DMS153 treated with DMSO at 0.1 percent for 48 hours (cell line): ENCODE results near the gene RFXAP.
A peak's percentile ranks its signal among the peaks of the same experiment; 100 is the strongest.
"Not testable (repeated sequence)": the region's sequence is repeated elsewhere in the genome, so short reads cannot be mapped to it uniquely, and the experiment has no call there.

Source experiments
- DNase-seq: peaks from one replicate; lab custom pipeline; 2025; ENCODE audit not compliant: unreplicated experiment; lab: John Stamatoyannopoulos, UW

The RFXAP gene

DNA sequence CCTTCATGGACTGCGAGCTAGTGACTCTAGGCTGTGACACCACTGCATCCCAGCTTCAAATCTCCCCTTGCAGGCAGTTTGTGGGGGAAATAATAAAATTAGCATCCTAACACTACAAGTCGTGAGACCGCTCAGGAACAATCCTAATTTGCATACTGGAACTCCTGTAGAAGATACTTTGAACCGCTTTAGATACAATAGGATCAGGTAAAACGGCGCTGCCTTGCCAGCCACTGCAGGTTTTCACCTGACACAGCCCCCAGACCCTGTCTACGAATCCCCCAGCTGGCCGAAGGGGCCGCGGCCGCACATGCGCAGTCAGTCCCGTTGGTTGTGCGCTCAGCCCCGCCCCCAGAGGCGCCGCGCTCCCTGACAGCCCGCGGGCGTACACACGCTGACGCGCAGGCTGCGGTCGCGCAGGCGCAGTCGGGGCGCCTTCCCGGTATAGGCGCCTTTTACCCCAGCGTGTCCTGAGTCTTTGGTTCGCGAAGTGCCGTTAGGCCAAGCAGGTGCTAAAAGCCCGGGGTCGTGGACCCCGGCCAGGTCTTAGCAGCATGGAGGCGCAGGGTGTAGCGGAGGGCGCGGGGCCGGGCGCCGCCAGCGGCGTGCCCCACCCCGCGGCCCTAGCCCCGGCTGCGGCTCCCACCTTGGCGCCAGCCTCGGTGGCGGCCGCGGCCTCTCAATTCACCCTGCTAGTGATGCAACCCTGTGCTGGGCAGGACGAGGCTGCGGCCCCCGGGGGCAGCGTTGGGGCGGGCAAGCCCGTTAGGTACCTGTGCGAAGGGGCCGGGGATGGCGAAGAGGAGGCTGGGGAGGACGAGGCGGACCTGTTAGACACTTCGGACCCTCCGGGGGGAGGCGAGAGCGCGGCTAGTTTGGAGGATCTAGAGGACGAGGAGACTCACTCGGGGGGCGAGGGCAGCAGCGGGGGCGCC lies at the start of gene RFXAP:
Gene RFXAP (plus strand): TSS at position 419 of the 935 bp plus-strand sequence. CDS start 136 bp downstream, at position 555.
- peak; percentile 82 for DNase-seq

- DNase-seq, result no peak
Observed at GRCh38 chr13:36769545-36769944, 49.5 kb upstream of the RFXAP start.

- DNase-seq, result no peak
Observed at GRCh38 chr13:36770741-36771140, 48.3 kb upstream of the RFXAP start.

DNA sequence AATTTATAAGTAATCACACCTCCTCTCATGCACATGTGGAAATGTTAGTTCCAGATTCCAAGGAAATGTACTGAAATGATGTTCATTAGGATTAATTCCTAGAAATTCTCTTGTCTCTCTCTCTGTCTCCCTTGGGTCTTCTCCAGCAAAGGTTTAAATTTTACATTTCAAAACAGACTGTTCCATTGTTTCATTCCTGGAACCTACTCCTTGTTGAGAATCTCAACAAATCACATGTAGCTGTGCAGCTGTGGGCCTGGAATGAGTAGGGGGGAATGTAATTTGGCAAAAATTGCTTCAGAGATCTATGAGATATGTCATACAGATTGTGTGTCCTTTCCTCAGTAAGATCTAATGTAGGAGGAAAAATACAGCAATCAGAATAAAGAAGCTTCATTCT lies 46.2 kb upstream of the RFXAP start:
- DNase-seq, result no peak

DNA sequence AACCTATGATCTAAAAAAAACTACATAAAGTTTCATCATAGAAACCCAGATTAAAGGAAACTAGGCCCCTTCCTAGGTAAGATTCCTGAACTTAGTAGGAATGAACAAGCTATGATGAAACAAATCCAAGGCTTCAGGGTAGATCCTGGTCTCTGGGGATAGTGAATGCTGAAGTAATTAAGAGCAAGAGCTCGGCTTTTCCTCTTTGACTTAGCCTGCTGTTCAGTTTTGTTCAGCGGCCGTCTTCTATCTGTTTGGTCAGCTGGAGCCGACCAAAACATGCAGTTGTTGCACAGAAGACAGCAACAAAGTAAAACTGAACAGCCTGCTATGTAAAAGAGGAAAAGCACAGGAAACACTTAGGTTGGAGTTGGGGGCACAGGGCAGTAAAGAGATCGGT lies 44.1 kb upstream of the RFXAP start:
- no peak for DNase-seq

GRCh38 chr13:36776175-36776574 lies 42.8 kb upstream of the RFXAP start:
- no peak for DNase-seq

DNA sequence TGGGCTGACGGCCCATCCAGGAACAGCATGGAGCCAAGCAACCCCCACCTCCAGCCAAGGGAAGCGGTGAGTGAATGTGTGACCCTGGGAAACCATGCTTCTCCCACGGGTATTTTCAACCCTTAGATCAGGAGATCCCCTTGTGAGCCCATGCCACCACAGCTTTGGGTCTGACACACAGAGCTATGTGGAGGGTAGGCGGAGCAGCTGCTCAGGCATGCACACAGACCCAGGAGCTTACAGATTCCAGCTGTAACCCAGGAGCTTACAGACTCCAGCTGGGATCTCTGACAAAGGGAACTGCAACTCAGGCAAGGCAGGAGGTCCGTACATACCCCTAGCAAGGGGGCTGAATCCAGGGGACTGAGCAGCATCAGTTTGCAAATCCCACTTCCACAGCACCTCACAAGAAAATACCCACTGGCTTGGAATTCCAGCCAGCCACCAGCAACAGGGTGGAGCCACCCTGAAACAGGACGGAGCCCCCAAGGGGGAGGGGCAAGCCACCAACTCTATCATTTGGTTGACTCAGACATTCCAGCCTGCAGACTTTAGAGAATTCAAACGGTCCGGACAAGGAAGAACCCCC lies 40.8 kb upstream of the RFXAP start:
- DNase-seq, result no peak

DNA sequence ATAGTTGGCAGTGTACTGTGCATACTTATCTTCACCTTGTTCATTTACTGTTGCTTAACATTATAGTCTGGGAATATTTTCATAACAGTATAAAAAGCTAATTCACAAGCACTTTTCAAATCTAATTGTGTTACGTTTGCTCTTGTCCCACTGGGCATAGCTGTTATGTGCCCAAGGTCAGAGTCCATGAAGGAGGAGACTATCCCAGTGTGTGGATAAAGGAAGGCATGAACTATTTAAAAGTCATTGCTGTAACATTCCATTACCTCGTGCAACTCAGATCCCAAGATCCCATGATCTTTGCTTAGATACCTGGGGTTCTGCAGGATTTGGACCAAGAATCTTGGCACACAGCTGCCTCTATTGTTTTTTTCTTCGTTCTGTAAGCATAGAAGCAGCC lies 35.1 kb upstream of the RFXAP start:
- DNase-seq, result no peak

DNA sequence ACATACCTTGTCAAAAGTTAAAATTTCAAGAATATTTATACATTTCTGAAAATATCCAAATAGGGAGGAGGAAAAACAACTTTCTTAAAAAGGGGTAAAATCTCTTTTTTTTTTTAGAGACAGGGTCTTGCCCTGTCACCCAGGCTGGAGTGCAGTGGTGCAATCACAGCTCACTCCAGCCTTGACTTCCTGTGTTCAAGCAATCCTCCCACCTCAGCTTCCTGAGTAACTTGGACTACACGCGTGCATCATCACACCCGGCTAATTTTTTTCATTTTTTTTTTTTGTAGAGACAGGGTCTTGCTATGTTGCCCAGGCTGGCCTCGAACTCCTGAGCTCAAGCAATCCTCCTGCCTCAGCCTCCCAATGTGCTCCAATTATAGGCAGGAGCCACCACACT lies 32.8 kb upstream of the RFXAP start:
- DNase-seq, result not testable (repeated sequence)

GRCh38 chr13:36787181-36787580 lies 31.8 kb upstream of the RFXAP start:
- DNase-seq, result no peak

DNA sequence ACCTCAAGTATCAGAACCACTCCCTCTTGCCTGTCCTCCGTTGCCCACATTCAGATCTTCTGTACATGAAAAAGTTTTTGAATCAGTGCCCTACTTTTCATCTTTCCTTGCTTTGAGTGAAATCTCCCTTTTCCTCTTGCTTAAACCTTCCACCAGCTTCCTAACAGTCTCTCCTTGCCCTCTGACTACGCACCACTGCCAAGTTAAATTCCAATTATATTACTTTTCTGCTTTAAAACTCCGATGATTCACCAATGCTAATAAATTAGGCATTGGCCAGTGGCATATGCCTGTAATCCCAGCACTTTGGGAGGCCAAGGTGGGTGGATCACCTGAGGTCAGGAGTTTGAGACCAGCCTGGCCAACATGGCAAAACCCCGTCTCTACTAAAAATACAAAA lies 30.7 kb upstream of the RFXAP start:
- no peak for DNase-seq

GRCh38 chr13:36789061-36789460 lies 30.0 kb upstream of the RFXAP start:
- no peak for DNase-seq

GRCh38 chr13:36789730-36790129 lies 29.3 kb upstream of the RFXAP start:
- no peak for DNase-seq

- DNase-seq, result no peak
Observed at GRCh38 chr13:36794706-36795105, 24.3 kb upstream of the RFXAP start.

GRCh38 chr13:36795463-36795862 lies 23.6 kb upstream of the RFXAP start:
- no peak for DNase-seq

DNA sequence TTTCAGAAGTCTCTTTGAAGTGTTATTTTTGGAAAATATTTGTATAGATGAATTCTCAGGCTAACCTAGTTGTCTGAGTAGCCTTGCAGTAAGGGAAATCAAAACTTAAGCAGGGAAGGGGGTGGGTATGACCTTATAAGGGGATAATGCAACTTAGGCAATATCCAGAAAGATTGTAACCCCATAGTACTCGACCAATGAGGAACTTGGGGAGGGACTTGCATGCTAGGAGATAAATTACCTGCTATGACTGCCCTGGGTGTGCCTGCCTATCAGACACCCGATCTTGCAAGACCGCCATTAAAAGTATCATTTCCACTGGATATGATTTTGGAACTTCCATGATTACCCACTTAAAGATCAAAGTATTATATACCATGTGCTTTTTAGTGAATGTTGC lies 23.0 kb upstream of the RFXAP start:
- DNase-seq, result no peak

DNA sequence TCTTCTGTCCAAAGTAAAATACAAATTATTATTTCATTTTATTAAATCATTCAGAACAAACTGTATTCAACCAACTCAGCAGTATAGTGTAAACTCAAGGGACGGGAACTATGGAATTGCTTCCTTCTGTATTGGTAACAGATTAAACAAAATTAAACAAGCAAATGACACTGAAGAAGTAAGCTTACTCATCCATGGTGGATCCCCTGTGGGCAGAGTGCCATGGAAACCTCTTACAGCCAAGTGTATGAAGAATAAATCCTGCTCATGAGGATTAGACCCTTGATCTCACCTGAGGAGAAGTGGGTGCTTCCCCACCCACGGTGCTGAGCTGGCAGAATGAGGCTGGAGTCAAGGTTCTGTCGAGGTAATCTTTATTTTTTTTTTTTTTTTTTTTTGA lies 18.0 kb upstream of the RFXAP start:
- DNase-seq, result no peak

GRCh38 chr13:36804588-36804987 lies 14.4 kb upstream of the RFXAP start:
- no peak for DNase-seq

- DNase-seq, result no peak
Observed at GRCh38 chr13:36806102-36806501, 12.9 kb upstream of the RFXAP start.

GRCh38 chr13:36807616-36808015 lies 11.4 kb upstream of the RFXAP start:
- DNase-seq, result no peak

DNA sequence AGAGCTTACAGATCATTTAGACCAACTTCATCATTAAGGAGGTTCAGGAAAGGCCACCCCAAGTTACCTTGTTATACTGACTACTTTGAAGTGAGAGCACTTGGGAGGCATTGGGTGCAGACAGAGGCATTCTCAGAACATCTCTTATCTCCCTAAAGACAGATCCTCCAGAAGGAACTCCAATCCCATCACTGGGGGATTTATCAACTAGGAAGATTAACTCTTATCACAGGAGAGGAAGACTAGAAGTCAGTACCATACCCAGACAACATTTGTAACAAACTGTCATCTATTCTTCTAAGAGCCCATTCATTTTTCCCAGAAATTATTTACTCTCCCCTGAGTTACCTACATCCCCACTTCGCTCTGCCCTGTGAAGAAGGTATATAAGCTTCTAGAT lies 5.8 kb upstream of the RFXAP start:
- DNase-seq, result no peak

DNA sequence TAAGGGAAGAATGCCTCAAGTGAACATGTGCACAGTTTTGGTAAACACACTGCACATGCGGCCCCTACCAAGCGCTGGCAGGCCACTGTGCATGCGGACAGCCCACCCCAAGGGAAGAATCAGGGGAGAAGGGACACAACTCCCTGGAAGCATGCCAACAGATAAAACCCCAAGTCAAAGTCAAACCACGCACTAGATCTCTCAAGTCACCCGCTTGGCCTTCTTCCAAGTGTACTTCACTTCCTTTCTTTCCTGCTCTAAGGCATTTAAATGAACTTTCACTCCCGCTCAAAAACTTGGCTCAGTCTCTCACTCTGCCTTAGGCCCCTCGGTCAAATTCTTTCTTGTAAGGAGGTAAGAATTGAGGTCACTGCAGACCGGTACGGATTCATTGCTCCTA lies 4.6 kb upstream of the RFXAP start:
- DNase-seq, result no peak

GRCh38 chr13:36815062-36815461 lies 4.0 kb upstream of the RFXAP start:
- DNase-seq, result no peak
